Osteocyte (in vitro differentiated cells): ENCODE data around the gene LRFN2. TPM values are rescaled to one million over a fixed set of nuclear protein-coding genes. Genes with fewer than 3 reads are reported as not detected.
A peak's percentile ranks its signal among the peaks of the same experiment; 100 is the strongest.

Experiments used
- DNase-seq: peaks from one replicate; pipeline ENCODE4 v3.0.0; 2021; ENCODE audit warnings: mixed read lengths; ENCODE audit not compliant: unreplicated experiment; ENCODE audit errors: extremely low spot score
- H3K27ac Mint-ChIP-seq: one replicate; pipeline ENCODE4 v1.8.0; 2021; ENCODE audit warnings: mild to moderate bottlenecking, mixed read lengths; ENCODE audit not compliant: unreplicated experiment
- H3K27me3 Mint-ChIP-seq: one replicate; pipeline ENCODE4 v1.8.0; 2021; ENCODE audit warnings: mixed read lengths; ENCODE audit not compliant: unreplicated experiment
- H3K36me3 Mint-ChIP-seq: one replicate; pipeline ENCODE4 v1.8.0; 2021; ENCODE audit warnings: mixed read lengths; ENCODE audit not compliant: unreplicated experiment
- H3K4me1 Mint-ChIP-seq: one replicate; pipeline ENCODE4 v1.8.0; 2021; ENCODE audit warnings: mixed read lengths; ENCODE audit not compliant: unreplicated experiment
- H3K4me3 Mint-ChIP-seq: one replicate; pipeline ENCODE4 v1.8.0; 2021; ENCODE audit warnings: mild to moderate bottlenecking, moderate library complexity, mixed read lengths; ENCODE audit not compliant: unreplicated experiment
- H3K9me3 Mint-ChIP-seq: one replicate; pipeline ENCODE4 v1.8.0; 2021; ENCODE audit warnings: mixed read lengths; ENCODE audit not compliant: unreplicated experiment
- CTCF ChIP-seq: fragments of 200-600 bp; sonication (generic); IDR thresholded peaks from 2 replicates; pipeline ENCODE4 v1.5.0; 2021; ENCODE audit warnings: antibody characterized with exemption, mild to moderate bottlenecking, moderate library complexity
- total RNA-seq: library from RNA; stranded (reverse); gene quantifications from 2 replicates; pipeline ENCODE4 v1.2.1, GENCODE V29; 2021

LRFN2 gene
- total RNA-seq, 1 donor from 2014 or later: not detected

DNA sequence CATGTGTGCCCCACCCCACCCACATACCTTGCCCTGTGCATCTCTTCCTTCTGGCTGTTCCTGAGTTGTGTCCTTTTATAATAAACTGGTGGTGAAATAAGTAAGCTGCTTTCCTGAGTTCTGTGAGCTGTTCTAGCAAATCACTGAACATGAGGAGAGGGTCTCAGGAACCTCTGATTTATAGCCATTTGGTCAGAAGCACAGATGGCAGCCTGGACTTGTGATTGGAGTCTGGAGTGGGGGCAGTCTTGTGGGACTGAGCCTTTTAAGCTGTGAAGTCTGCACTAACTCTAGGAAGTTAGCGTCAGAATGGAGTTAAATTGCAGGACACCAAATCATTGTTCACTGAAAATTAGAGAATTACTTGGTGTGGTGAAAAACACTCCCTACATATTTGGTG, 245.4 kb downstream of the LRFN2 start:
- Mint-ChIP-seq H3K27me3 (peaks cover 31% of the 10 kb centered on the region), H3K9me3 (no peaks in the 10 kb centered on the region), H3K4me3 (no peak overlapping the region), H3K27ac (no peak overlapping the region), H3K36me3 (no peaks in the 10 kb centered on the region), H3K4me1 (no peaks in the 10 kb centered on the region)
- peak; percentile 34 for DNase-seq
- no peak for TF ChIP-seq CTCF
